Urinary bladder (tissue), 2 donors: Measurements from ENCODE around the gene KIF22. TPM values are rescaled to one million over a fixed set of nuclear protein-coding genes. Genes with fewer than 3 reads are reported as not detected.

Experiments
- polyA plus RNA-seq: library from polyadenylated mRNA; stranded (reverse); fragments of 200-250 nt; gene quantifications from one replicate; pipeline ENCODE4 v1.2.3, GENCODE V29; 2013
- small RNA-seq: library from RNA; depleted of rRNA; stranded (forward); fragments of <200 nt; gene quantifications from one replicate; pipeline ENCODE3, GENCODE V24; 2014
- total RNA-seq: library from RNA; depleted of rRNA; stranded (reverse); fragments of >200 nt; gene quantifications from one replicate; pipeline ENCODE4 v1.2.3, GENCODE V29; 2014
- donor health status: healthy.

Gene KIF22
- total and polyA plus RNA-seq, 2 donors = 27.0 to 37.0 TPM

Small RNA genes lying within 50 kb of the gene (small RNA-seq; reads per million reads assigned to genes)
- gene AC009133.6 (not detected), gene AC120114.4 (not detected)

Other genes with a start within 250 kb of the KIF22 start
- gene SPN, start 127.5 kb upstream of the KIF22 start, total RNA-seq = 0.85 TPM
- gene SPN, start 127.5 kb upstream of the KIF22 start, polyA plus RNA-seq = 1.4 TPM
- 20.0 TPM for gene QPRT, start 111.6 kb upstream of the KIF22 start, total RNA-seq
- gene QPRT, start 111.6 kb upstream of the KIF22 start, polyA plus RNA-seq = 13.8 TPM
- gene C16orf54, start 44.8 kb upstream of the KIF22 start, total RNA-seq = 2.5 TPM
- gene C16orf54, start 44.8 kb upstream of the KIF22 start, polyA plus RNA-seq = 1.9 TPM
- gene ZG16, start 12.5 kb upstream of the KIF22 start, total RNA-seq = not detected
- gene ZG16, start 12.5 kb upstream of the KIF22 start, polyA plus RNA-seq = not detected
- gene MAZ, start 15.8 kb downstream of the KIF22 start, total RNA-seq = 136 TPM
- 171 TPM for gene MAZ, start 15.8 kb downstream of the KIF22 start, polyA plus RNA-seq
- gene PRRT2, start 21.4 kb downstream of the KIF22 start, total RNA-seq = 7.9 TPM
- gene PRRT2, start 21.4 kb downstream of the KIF22 start, polyA plus RNA-seq = 8.2 TPM
- gene PAGR1, start 25.4 kb downstream of the KIF22 start, total RNA-seq = 14.1 TPM
- 27.1 TPM for gene PAGR1, start 25.4 kb downstream of the KIF22 start, polyA plus RNA-seq
- gene MVP, start 29.7 kb downstream of the KIF22 start, total RNA-seq = 42.7 TPM
- gene MVP, start 29.7 kb downstream of the KIF22 start, polyA plus RNA-seq = 143 TPM
- 35.1 TPM for gene CDIPT, start 72.5 kb downstream of the KIF22 start, total RNA-seq
- gene CDIPT, start 72.5 kb downstream of the KIF22 start, polyA plus RNA-seq = 179 TPM
- gene SEZ6L2, start 108.8 kb downstream of the KIF22 start, total RNA-seq = 7.7 TPM
- gene SEZ6L2, start 108.8 kb downstream of the KIF22 start, polyA plus RNA-seq = 1.5 TPM
- gene ASPHD1, start 109.7 kb downstream of the KIF22 start, total RNA-seq = 0.16 TPM
- 1.1 TPM for gene ASPHD1, start 109.7 kb downstream of the KIF22 start, polyA plus RNA-seq
- gene KCTD13, start 135.5 kb downstream of the KIF22 start, total RNA-seq = 10.4 TPM
- 20.9 TPM for gene KCTD13, start 135.5 kb downstream of the KIF22 start, polyA plus RNA-seq
- 43.1 TPM for gene TMEM219, start 171.3 kb downstream of the KIF22 start, total RNA-seq
- 120 TPM for gene TMEM219, start 171.3 kb downstream of the KIF22 start, polyA plus RNA-seq
- 35.6 TPM for gene TAOK2, start 183.1 kb downstream of the KIF22 start, total RNA-seq
- gene TAOK2, start 183.1 kb downstream of the KIF22 start, polyA plus RNA-seq = 37.9 TPM
- 8.4 TPM for gene HIRIP3, start 204.9 kb downstream of the KIF22 start, total RNA-seq
- 27.2 TPM for gene HIRIP3, start 204.9 kb downstream of the KIF22 start, polyA plus RNA-seq
- 22.3 TPM for gene INO80E, start 205.5 kb downstream of the KIF22 start, total RNA-seq
- 82.3 TPM for gene INO80E, start 205.5 kb downstream of the KIF22 start, polyA plus RNA-seq
- 0.32 TPM for gene DOC2A, start 220.3 kb downstream of the KIF22 start, total RNA-seq
- gene DOC2A, start 220.3 kb downstream of the KIF22 start, polyA plus RNA-seq = 0.53 TPM
- not detected for gene C16orf92, start 232.4 kb downstream of the KIF22 start, total RNA-seq
- not detected for gene C16orf92, start 232.4 kb downstream of the KIF22 start, polyA plus RNA-seq
- gene TLCD3B, start 240.5 kb downstream of the KIF22 start, total RNA-seq = 0.32 TPM
- 0.22 TPM for gene TLCD3B, start 240.5 kb downstream of the KIF22 start, polyA plus RNA-seq